PC-3 (cell line): ENCODE results near the gene NEAT1. TPM values are rescaled to one million over a fixed set of nuclear protein-coding genes. Genes with fewer than 3 reads are reported as not detected.

Source experiments
- ATAC-seq: fragments of 200-7000 bp; cut with Tn5 transposase; 2 replicates; pipeline ENCODE4 v1.9.1; 2020; ENCODE audit warnings: mild to moderate bottlenecking, moderate library complexity
- BruUV-seq: library from RNA; stranded (reverse); fragments of 400-500 nt; replicated peaks from 2 replicates; lab custom pipeline; 2021; lab: Mats Ljungman, UMichigan
- CTCF ChIA-PET: fragments of 300-600 bp; sonication (Branson Sonifier 250); formaldehyde crosslinking; loops from one replicate; lab custom pipeline; 2022; ENCODE audit warnings: antibody characterized with exemption; lab: Charles Lee
- POLR2A ChIA-PET: fragments of 300-600 bp; sonication (Branson Sonifier 250); formaldehyde crosslinking; loops from one replicate; lab custom pipeline; 2022; ENCODE audit warnings: antibody characterized with exemption; ENCODE audit not compliant: unreplicated experiment; lab: Charles Lee
- DNase-seq: peaks from one replicate; pipeline ENCODE4 v3.0.0-alpha.2; 2015
- H2AFZ ChIP-seq: fragments of 300-600 bp; sonication (generic); 2 replicates; pipeline ENCODE4 v1.6.0; 2016; ENCODE audit warnings: antibody characterized with exemption, low read length
- H3F3A ChIP-seq: fragments of 300-600 bp; sonication (generic); one replicate; pipeline ENCODE4 v1.6.0; 2017; ENCODE audit warnings: antibody characterized with exemption, low read length, control low read depth, mild to moderate bottlenecking; ENCODE audit not compliant: unreplicated experiment
- H3K27ac ChIP-seq: fragments of 300-600 bp; sonication (generic); 2 replicates; pipeline ENCODE4 v1.5.1; 2016; ENCODE audit warnings: mild to moderate bottlenecking, low read length
- H3K27me3 ChIP-seq: fragments of 300-600 bp; sonication (generic); 2 replicates; pipeline ENCODE4 v1.6.1; 2016; ENCODE audit warnings: low read length, mixed read lengths
- H3K36me3 ChIP-seq: fragments of 300-600 bp; sonication (generic); 2 replicates; pipeline ENCODE4 v1.6.1; 2016; ENCODE audit warnings: low read depth, mixed run types, low read length, mixed read lengths
- H3K4me1 ChIP-seq: fragments of 300-600 bp; sonication (generic); 2 replicates; pipeline ENCODE4 v1.5.1; 2016; ENCODE audit warnings: low read length; ENCODE audit not compliant: insufficient read depth
- H3K4me2 ChIP-seq: fragments of 300-600 bp; sonication (generic); 2 replicates; pipeline ENCODE4 v1.6.0; 2016; ENCODE audit warnings: low read length
- H3K4me3 ChIP-seq: fragments of 300-600 bp; sonication (generic); 2 replicates; pipeline ENCODE4 v1.5.1; 2016; ENCODE audit warnings: mild to moderate bottlenecking, low read length, mixed read lengths
- H3K79me2 ChIP-seq: fragments of 300-600 bp; sonication (generic); 2 replicates; pipeline ENCODE4 v1.6.1; 2017; ENCODE audit warnings: low read length, mixed read lengths
- H3K9ac ChIP-seq: fragments of 300-600 bp; sonication (generic); 2 replicates; pipeline ENCODE4 v1.6.0; 2016; ENCODE audit warnings: mild to moderate bottlenecking, low read length
- H3K9me2 ChIP-seq: fragments of 300-600 bp; sonication (generic); replicated peaks from 2 replicates; pipeline ENCODE4 v1.6.1; 2016; ENCODE audit warnings: mixed run types, low read length, mixed read lengths
- H3K9me3 ChIP-seq: fragments of 300-600 bp; sonication (generic); 2 replicates; pipeline ENCODE4 v1.6.1; 2016; ENCODE audit warnings: low read length, mixed read lengths
- H4K20me1 ChIP-seq: fragments of 300-600 bp; sonication (generic); 2 replicates; pipeline ENCODE4 v1.6.1; 2016; ENCODE audit warnings: low read length, mixed read lengths
- CTCF ChIP-seq: fragments of 300-600 bp; sonication (generic); conservative IDR thresholded peaks from 2 replicates; pipeline ENCODE4 v1.5.1; 2017; ENCODE audit warnings: antibody characterized with exemption, low read depth, mild to moderate bottlenecking, low read length
- EZH2 ChIP-seq: fragments of 300-600 bp; sonication (generic); IDR thresholded peaks from one replicate; pipeline ENCODE4 v1.6.1; 2017; ENCODE audit warnings: antibody characterized with exemption, mild to moderate bottlenecking, low read length; ENCODE audit not compliant: unreplicated experiment
- EZH2phosphoT487 ChIP-seq: fragments of 300-600 bp; sonication (generic); IDR thresholded peaks from 2 replicates; pipeline ENCODE4 v1.6.1; 2018; ENCODE audit warnings: mild to moderate bottlenecking, antibody characterized with exemption, low read length, borderline replicate concordance
- intact Hi-C: fragments of 100-400 bp; cut with micrococcal nuclease; formaldehyde crosslinking; loops from 2 replicates; pipeline ENCODE4 v1.9.0; 2023
- total RNA-seq: library from RNA; depleted of rRNA; stranded (reverse); fragments of >200 nt; gene quantifications from 2 replicates; pipeline ENCODE4 v1.2.3, GENCODE V29; 2014

NEAT1 gene
- total RNA-seq, 1 experiment from 2014 or later = 47.9 TPM

- H3K79me2 ChIP-seq = peaks cover 25% of the 10 kb centered on the region
- no peaks in the 10 kb centered on the region for H3K27me3 ChIP-seq
- H3K9me3 ChIP-seq = no peaks in the 10 kb centered on the region
- no peak overlapping the region for H3K4me2 ChIP-seq
- no peak overlapping the region for H3K9ac ChIP-seq
- no peak overlapping the region for H3K27ac ChIP-seq
- POLR2A ChIA-PET = no interaction called here
- CTCF ChIA-PET = interaction anchor here (0.7 kb wide), 1 partner anchor 628 kb away, joined by 4 read pairs; no protein-coding TSS in a partner anchor
- no peak overlapping the region for H2AFZ ChIP-seq
- no peaks in the 10 kb centered on the region for H3K9me2 ChIP-seq
- H3K4me3 ChIP-seq = no peak overlapping the region
- peaks cover 6% of the 10 kb centered on the region; the same call in 1 of the 2 replicates for H4K20me1 ChIP-seq
- BruUV-seq = no TSS peak
- TF ChIP-seq EZH2phosphoT487 = no peak
- TF ChIP-seq CTCF = no peak
- TF ChIP-seq EZH2 = no peak
- DNase-seq (no peak), ATAC-seq (no peak)
- H3K36me3 ChIP-seq = peaks cover 12% of the 10 kb centered on the region; the same call in 1 of the 2 replicates
- intact Hi-C loops = no loop called here
- no peaks in the 10 kb centered on the region for H3K4me1 ChIP-seq
- H3F3A ChIP-seq = no peaks in the 10 kb centered on the region
These were observed 29.0 kb upstream of the NEAT1 start for GRCh38 chr11:65393513-65394079.

- no peak for TF ChIP-seq EZH2
- TF ChIP-seq EZH2phosphoT487 = no peak
- TF ChIP-seq CTCF = no peak
- H3K9me3 ChIP-seq = no peaks in the 10 kb centered on the region
- no peak overlapping the region for H2AFZ ChIP-seq
- ChIA-PET CTCF (interaction anchor here (0.7 kb wide), 1 partner anchor 627 kb away, joined by 4 read pairs; no protein-coding TSS in a partner anchor), POLR2A (no interaction called here)
- H3K27me3 ChIP-seq = no peaks in the 10 kb centered on the region
- DNase-seq (no peak), ATAC-seq (no peak)
- intact Hi-C loops = no loop called here
- no peak overlapping the region for H3K4me2 ChIP-seq
- H3K27ac ChIP-seq = no peak overlapping the region
- H3K9ac ChIP-seq = no peak overlapping the region
- H3F3A ChIP-seq = no peaks in the 10 kb centered on the region
- H3K9me2 ChIP-seq = no peaks in the 10 kb centered on the region
- no TSS peak for BruUV-seq
- peaks cover 13% of the 10 kb centered on the region; the same call in 1 of the 2 replicates for H3K36me3 ChIP-seq
- H4K20me1 ChIP-seq = peaks cover 6% of the 10 kb centered on the region; the same call in 1 of the 2 replicates
- H3K4me3 ChIP-seq = no peak overlapping the region
- no peaks in the 10 kb centered on the region for H3K4me1 ChIP-seq
- peaks cover 20% of the 10 kb centered on the region for H3K79me2 ChIP-seq
These were observed 28.5 kb upstream of the NEAT1 start for GRCh38 chr11:65394125-65394536.

- TF ChIP-seq EZH2 = no peak
- TF ChIP-seq EZH2phosphoT487 = no peak
- TF ChIP-seq CTCF = no peak
- Histone ChIP-seq H3K4me3 (no peak overlapping the region), H3K27me3 (no peaks in the 10 kb centered on the region), H3K9ac (no peak overlapping the region), H3K27ac (no peak overlapping the region), H3K36me3 (peaks cover 18% of the 10 kb centered on the region; the same call in 1 of the 2 replicates), H3K9me3 (no peaks in the 10 kb centered on the region), H2AFZ (no peak overlapping the region), H3K4me2 (no peak overlapping the region), H3K79me2 (0 out of 2 replicates have a peak, but pooled peaks cover 7% of the 10 kb centered on the region), H3K4me1 (no peaks in the 10 kb centered on the region), H3F3A (no peaks in the 10 kb centered on the region), H3K9me2 (no peaks in the 10 kb centered on the region), H4K20me1 (peaks cover under 1% of the 10 kb centered on the region; the same call in 1 of the 2 replicates)
- DNase-seq = no peak
- POLR2A ChIA-PET = no interaction called here
- CTCF ChIA-PET = no interaction called here
- no TSS peak for BruUV-seq
- intact Hi-C loops = no loop called here
- no peak for ATAC-seq
These were observed 26.6 kb upstream of the NEAT1 start for GRCh38 chr11:65395961-65396530.
